GM12891 (cell line): ENCODE results near the gene PFN3.
A peak's percentile ranks its signal among the peaks of the same experiment; 100 is the strongest.

Experiments
- DNase-seq: peaks from one replicate; pipeline ENCODE4 v3.0.0; 2011; ENCODE audit warnings: low spot score; ENCODE audit not compliant: insufficient read length
- FAIRE-seq: peaks from 2 replicates; lab custom pipeline; 2011; peaks lifted over from hg19 to GRCh38; lab: Jason Lieb, UNC
- PAX5 ChIP-seq: IDR thresholded peaks from 2 replicates; pipeline ENCODE4 v1.6.1; 2011; ENCODE audit warnings: low read length, moderate library complexity, mild to moderate bottlenecking; ENCODE audit not compliant: insufficient read depth, severe bottlenecking
- POLR2A ChIP-seq: IDR thresholded peaks from 2 replicates; pipeline ENCODE4 v1.6.1; 2011; ENCODE audit warnings: low read depth, low read length, control low read depth
- POLR2AphosphoS5 ChIP-seq: IDR thresholded peaks from 2 replicates; pipeline ENCODE4 v1.6.1; 2011; ENCODE audit warnings: low read depth, low read length, control low read depth
- POU2F2 ChIP-seq: IDR thresholded peaks from 2 replicates; pipeline ENCODE4 v1.6.1; 2011; ENCODE audit warnings: low read depth, mild to moderate bottlenecking, control low read depth, low read length, moderate library complexity
- SPI1 ChIP-seq: IDR thresholded peaks from 2 replicates; pipeline ENCODE4 v1.6.1; 2011; ENCODE audit warnings: low read depth, low read length, control low read depth
- TAF1 ChIP-seq: IDR thresholded peaks from 2 replicates; pipeline ENCODE4 v1.6.1; 2011; ENCODE audit warnings: low read depth, low read length, control low read depth

Gene PFN3

GRCh38 chr5:177393990-177394389 is 6.5 kb downstream of the PFN3 start:
- TF ChIP-seq SPI1 (no peak), PAX5 (no peak), POU2F2 (no peak), POLR2A (no peak), POLR2AphosphoS5 (no peak), TAF1 (no peak)
- FAIRE-seq (no peak), DNase-seq (no peak)

- FAIRE-seq = no peak
- TF ChIP-seq POLR2A (no peak), POU2F2 (no peak), TAF1 (no peak), POLR2AphosphoS5 (no peak), SPI1 (no peak), PAX5 (no peak)
Measured at GRCh38 chr5:177393206-177393765, 7.2 kb downstream of the PFN3 start.

GRCh38 chr5:177392765-177393164 is 7.7 kb downstream of the PFN3 start:
- no peak for FAIRE-seq
- DNase-seq = no peak
- TF ChIP-seq POU2F2 (no peak), POLR2AphosphoS5 (no peak), TAF1 (no peak), SPI1 (no peak), POLR2A (no peak), PAX5 (no peak)

More at GRCh38 chr5:177393206-177393765, 7.2 kb downstream of the PFN3 start:
- no peak for DNase-seq

GRCh38 chr5:177390363-177391300 is 9.8 kb downstream of the PFN3 start:
- FAIRE-seq (peak; percentile 95), DNase-seq (peak; percentile 88)
- TF ChIP-seq PAX5 (no peak), POLR2AphosphoS5 (no peak), POLR2A (no peak), POU2F2 (no peak), TAF1 (no peak), SPI1 (no peak)

GRCh38 chr5:177389241-177390169 is 11.0 kb downstream of the PFN3 start:
- DNase-seq = no peak
- FAIRE-seq = peak; percentile 66
- TF ChIP-seq TAF1 (0 out of 2 replicates have a peak, but pooled peaks have one; percentile 11), POLR2AphosphoS5 (no peak), PAX5 (no peak), POU2F2 (0 out of 2 replicates have a peak, but pooled peaks have one; percentile 11), SPI1 (peak; percentile 82), POLR2A (no peak)

- TF ChIP-seq POLR2AphosphoS5 (no peak), SPI1 (no peak), POLR2A (no peak), POU2F2 (no peak)
- DNase-seq = no peak
- no peak for FAIRE-seq
Measured at GRCh38 chr5:177388521-177389052, 11.9 kb downstream of the PFN3 start.

- peak; percentile 45 for FAIRE-seq
- DNase-seq = no peak
- TF ChIP-seq POLR2AphosphoS5 = no peak
- no peak for TF ChIP-seq POU2F2
- TF ChIP-seq TAF1 = no peak
- no peak for TF ChIP-seq PAX5
- TF ChIP-seq POLR2A = no peak
- TF ChIP-seq SPI1 = no peak
Measured at GRCh38 chr5:177387405-177387804, 13.1 kb downstream of the PFN3 start.

GRCh38 chr5:177386542-177386941 is 13.9 kb downstream of the PFN3 start:
- no peak for FAIRE-seq
- DNase-seq = no peak
- no peak for TF ChIP-seq POU2F2
- TF ChIP-seq PAX5 = no peak
- TF ChIP-seq POLR2A = no peak
- TF ChIP-seq POLR2AphosphoS5 = no peak
- no peak for TF ChIP-seq SPI1
- no peak for TF ChIP-seq TAF1

- DNase-seq (no peak), FAIRE-seq (no peak)
- no peak for TF ChIP-seq PAX5
Measured at GRCh38 chr5:177385720-177386119, 14.7 kb downstream of the PFN3 start.
